ENCODE measurements around the gene GALNT18. TPM values are rescaled to one million over a fixed set of nuclear protein-coding genes. Genes with fewer than 3 reads are reported as not detected.

Gene GALNT18
- total RNA-seq, 6 experiments from 2014 or later, result 3.7 to 11.4 (median 7.8) TPM

GRCh38 chr11:11588891-11589290, 32.9 kb downstream of the GALNT18 start:
- intact Hi-C loops (cut with DNase I), result no loop called here
- Histone ChIP-seq H3K9me3 (no peaks in the 10 kb centered on the region), H3K27ac (no peak overlapping the region), H3K4me3 (no peak overlapping the region), H3K27me3 (no peaks in the 10 kb centered on the region), H3K36me3 (no peaks in the 10 kb centered on the region), H3K4me1 (no peaks in the 10 kb centered on the region)
- TF ChIP-seq POLR2A (IDR thresholded peaks at IDR 0.05) (no peak), CTCF (IDR thresholded peaks at IDR 0.05) (no peak)
- 56% methylated on average over 1 of the region's 1 CpG for WGBS (ENCODE audit: insufficient coverage, low coverage, low lambda C conversion rate, missing lambda C conversion rate)
- no peak for ATAC-seq
- DNase-seq, result no peak

- DNase-seq (no peak), ATAC-seq (no peak)
- no peaks in the 10 kb centered on the region for H3K27me3 ChIP-seq
- TF ChIP-seq POLR2A (IDR thresholded peaks at IDR 0.05), result no peak
- no peak for TF ChIP-seq CTCF (IDR thresholded peaks at IDR 0.05)
- intact Hi-C loops (cut with DNase I), result no loop called here
- no peaks in the 10 kb centered on the region for H3K36me3 ChIP-seq
- no peak overlapping the region for H3K27ac ChIP-seq
- H3K4me1 ChIP-seq, result no peaks in the 10 kb centered on the region
- H3K4me3 ChIP-seq, result no peak overlapping the region
- H3K9me3 ChIP-seq, result no peaks in the 10 kb centered on the region
- WGBS (ENCODE audit: insufficient coverage, low coverage, low lambda C conversion rate, missing lambda C conversion rate), result 79% methylated on average over 2 of the region's 2 CpGs
Observed at GRCh38 chr11:11588243-11588642, 33.6 kb downstream of the GALNT18 start.

GRCh38 chr11:11587122-11587521, 34.7 kb downstream of the GALNT18 start:
- intact Hi-C loops (cut with DNase I), result no loop called here
- Histone ChIP-seq H3K9me3 (no peaks in the 10 kb centered on the region), H3K27me3 (no peaks in the 10 kb centered on the region), H3K27ac (no peak overlapping the region), H3K4me3 (no peak overlapping the region), H3K36me3 (no peaks in the 10 kb centered on the region), H3K4me1 (no peaks in the 10 kb centered on the region)
- DNase-seq (no peak), ATAC-seq (no peak)
- 86% methylated on average over 2 of the region's 4 CpGs for WGBS (ENCODE audit: insufficient coverage, low coverage, low lambda C conversion rate, missing lambda C conversion rate)
- TF ChIP-seq CTCF (IDR thresholded peaks at IDR 0.05), result no peak
- no peak for TF ChIP-seq POLR2A (IDR thresholded peaks at IDR 0.05)

GRCh38 chr11:11586465-11586864, 35.3 kb downstream of the GALNT18 start:
- H3K27me3 ChIP-seq, result no peaks in the 10 kb centered on the region
- intact Hi-C loops (cut with DNase I), result no loop called here
- DNase-seq (no peak), ATAC-seq (no peak)
- WGBS (ENCODE audit: insufficient coverage, low coverage, low lambda C conversion rate, missing lambda C conversion rate), result 90% methylated on average over 7 of the region's 7 CpGs
- H3K9me3 ChIP-seq, result no peaks in the 10 kb centered on the region
- H3K36me3 ChIP-seq, result no peaks in the 10 kb centered on the region
- no peaks in the 10 kb centered on the region for H3K4me1 ChIP-seq
- no peak overlapping the region for H3K4me3 ChIP-seq
- TF ChIP-seq POLR2A (IDR thresholded peaks at IDR 0.05) (no peak), CTCF (IDR thresholded peaks at IDR 0.05) (no peak)
- no peak overlapping the region for H3K27ac ChIP-seq

- H3K36me3 ChIP-seq, result no peaks in the 10 kb centered on the region
- WGBS (ENCODE audit: insufficient coverage, low coverage, low lambda C conversion rate, missing lambda C conversion rate), result 100% methylated on average over 1 of the region's 1 CpG
- intact Hi-C loops (cut with DNase I), result no loop called here
- no peak for TF ChIP-seq POLR2A (IDR thresholded peaks at IDR 0.05)
- no peak for TF ChIP-seq CTCF (IDR thresholded peaks at IDR 0.05)
- no peak overlapping the region for H3K27ac ChIP-seq
- H3K9me3 ChIP-seq, result no peaks in the 10 kb centered on the region
- no peak overlapping the region for H3K4me3 ChIP-seq
- H3K27me3 ChIP-seq, result no peaks in the 10 kb centered on the region
- DNase-seq (no peak), ATAC-seq (no peak)
- peaks cover 0 to 12% (median 4%) of the 10 kb centered on the region in 4 donors for H3K4me1 ChIP-seq
Observed at GRCh38 chr11:11584937-11585336, 36.9 kb downstream of the GALNT18 start.

All from right lobe of liver (tissue), 6 donors.